Measurements from ENCODE around the gene KDM4B. TPM values are rescaled to one million over a fixed set of nuclear protein-coding genes. Genes with fewer than 3 reads are reported as not detected.

Gene KDM4B
- polyA plus RNA-seq, 3 donors: 20.1 to 31.7 (median 26.5) TPM

DNA sequence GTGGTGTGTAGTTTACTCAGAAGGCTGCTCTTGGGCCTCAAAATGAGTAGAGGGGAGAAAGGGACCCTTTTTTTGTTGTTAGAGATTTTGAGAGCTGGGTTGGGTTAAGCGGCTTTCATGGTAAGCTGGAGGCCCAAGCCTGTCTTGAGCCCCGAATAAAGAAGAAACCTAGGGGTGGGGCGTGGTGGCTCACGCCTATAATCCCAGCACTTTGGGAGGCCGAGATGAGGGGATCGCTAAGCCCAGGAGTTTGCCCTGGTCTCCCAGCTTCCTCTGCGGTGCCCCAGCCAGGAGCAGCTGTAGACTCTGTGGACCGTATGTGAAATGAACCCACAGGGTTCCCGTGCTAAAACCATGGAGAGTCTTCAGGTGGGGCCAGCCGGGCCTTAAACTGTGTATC is 56.1 kb downstream of the KDM4B start:
- DNase-seq (ENCODE audit: extremely low read depth in 1 of 11, low read depth in 9 of 11, low spot score in 4 of 11): no peak

DNA sequence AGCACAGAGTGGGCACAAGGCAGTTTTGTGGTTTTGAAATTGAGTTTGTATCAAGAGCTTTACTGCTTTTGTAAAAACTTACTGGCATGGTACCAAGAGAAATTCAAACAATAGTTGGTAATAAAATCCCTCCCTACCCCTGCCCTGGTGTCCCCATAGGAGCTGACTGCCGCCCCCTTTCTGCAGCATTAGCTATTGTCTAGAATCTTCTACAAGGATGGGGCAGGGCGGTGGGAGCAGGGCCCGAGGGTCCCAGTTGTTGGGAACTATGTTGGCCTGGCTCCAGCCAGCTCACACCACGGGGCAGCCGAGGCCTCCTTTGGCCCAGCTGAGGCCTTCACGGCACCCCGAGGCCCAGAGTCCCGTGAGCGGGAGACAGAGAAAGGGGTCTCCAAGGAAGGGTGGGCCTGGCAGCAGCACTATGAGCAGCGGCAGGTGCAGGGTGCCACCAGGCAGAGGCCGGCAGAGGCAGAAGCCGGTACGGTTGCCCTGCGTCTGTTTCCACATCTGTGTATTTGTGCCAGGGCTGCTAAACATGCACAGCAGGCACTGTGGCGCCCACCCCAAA is 57.9 kb downstream of the KDM4B start:
- DNase-seq (ENCODE audit: extremely low read depth in 1 of 11, low read depth in 9 of 11, low spot score in 4 of 11): no peak

DNA sequence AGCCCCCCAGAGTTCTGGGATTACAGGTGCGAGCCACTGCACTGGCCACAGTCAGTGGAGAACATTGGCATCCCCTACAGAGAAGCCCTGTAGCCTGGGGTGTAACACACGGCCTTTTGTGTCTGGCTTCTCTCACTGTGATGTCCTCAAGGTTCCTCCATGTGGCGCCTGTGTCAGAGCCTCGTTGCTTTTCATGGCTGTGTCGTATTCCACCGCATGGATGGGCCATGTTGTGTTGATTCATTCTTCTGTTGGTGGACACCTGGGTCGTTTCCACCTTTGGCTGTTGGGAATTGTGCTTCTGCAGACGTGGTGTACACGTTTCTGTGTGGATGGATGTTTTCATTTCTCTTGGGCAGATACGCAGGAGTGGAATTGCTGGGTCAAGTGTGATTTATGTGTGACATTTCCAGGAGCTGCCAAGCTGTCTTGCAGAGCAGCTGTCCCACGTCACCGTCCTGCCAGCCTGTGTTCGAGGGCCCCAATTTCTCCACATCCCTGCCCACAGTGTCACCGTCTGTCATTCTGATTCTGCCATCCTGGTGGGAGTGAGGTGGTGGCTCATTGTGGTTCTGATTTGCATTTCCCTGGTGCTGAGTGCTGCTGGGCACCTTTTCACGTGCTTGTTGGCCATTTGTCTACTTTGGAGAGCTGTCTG is 59.4 kb downstream of the KDM4B start:
- no peak for DNase-seq (ENCODE audit: extremely low read depth in 1 of 11, low read depth in 9 of 11, low spot score in 4 of 11)

DNA sequence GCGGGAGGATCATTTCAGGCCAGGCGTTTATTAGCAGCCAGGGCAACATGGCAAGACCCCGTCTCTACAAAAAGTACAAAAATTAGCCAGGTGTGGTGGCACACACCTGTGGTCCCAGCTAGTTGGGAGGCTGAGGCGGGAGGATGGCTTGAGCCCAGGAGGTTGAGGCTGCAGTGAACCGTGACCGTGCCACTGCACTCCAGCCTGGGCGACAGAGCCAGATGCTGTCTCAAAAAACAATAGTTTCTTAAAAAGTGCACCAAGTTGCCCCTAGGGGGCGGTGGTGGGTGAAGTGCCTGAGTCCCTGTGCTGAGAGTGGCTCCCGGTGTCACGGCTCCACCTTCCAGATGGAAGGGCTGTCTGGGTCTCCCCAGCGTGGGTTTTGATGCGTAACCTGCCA is 60.7 kb downstream of the KDM4B start:
- peak in 1 of 11 donors; percentile 31 for DNase-seq (ENCODE audit: extremely low read depth in 1 of 11, low read depth in 9 of 11, low spot score in 4 of 11)

DNA sequence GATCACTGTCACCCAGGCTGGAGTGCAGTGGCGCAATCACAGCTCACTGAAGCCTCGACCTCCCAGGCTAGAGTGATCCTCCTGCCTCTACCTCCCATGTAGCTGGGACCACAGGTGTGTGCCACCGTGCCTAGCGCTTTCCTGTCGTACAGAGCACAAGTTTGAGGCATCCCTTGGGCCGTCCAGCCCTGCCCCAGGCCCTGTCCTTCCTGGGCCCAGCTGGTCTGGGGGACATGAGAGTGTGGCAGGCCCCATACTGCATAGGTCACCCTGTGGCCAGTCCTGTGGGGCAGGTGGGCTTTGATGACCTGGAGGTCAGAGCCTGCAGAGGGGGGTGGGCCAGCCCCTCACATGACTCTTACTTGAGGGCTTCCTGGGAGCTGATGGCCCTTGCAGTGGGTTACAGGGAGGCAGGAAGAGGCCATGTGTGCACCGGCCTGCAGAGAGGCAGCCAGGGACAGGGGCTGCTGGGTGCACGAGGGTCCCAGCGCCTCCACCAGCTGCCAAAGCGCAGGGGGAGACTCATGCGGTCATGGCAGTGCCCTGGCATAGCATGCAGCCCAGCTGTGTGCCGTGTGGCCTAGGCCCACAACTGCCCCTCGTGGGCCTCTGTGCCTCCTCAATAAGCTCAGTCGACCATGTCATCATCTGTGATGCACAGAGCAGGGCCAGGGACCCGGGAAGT is 61.4 kb downstream of the KDM4B start:
- no peak for DNase-seq (ENCODE audit: extremely low read depth in 1 of 11, low read depth in 9 of 11, low spot score in 4 of 11)

DNA sequence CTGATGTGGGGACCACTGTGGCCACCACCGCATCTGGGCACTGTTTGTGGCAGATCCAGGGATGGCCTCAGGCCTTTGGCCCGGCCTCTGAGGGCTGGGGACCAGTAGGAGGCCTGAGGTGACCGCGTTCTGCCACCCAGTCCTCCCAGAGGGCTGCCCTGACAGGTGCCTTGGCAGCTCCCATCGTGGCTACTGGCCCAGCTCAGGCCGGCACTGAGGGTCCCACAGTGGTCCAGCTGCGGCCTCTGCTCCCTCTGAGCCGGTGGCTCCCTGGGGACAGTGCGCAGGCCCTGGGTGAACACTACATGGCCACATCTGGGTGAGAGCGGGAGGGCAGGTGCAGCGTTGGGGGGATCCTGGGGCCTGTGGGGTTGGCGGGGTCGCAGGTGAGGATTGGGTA is 61.9 kb downstream of the KDM4B start:
- DNase-seq (ENCODE audit: extremely low read depth in 1 of 11, low read depth in 9 of 11, low spot score in 4 of 11): no peak

DNA sequence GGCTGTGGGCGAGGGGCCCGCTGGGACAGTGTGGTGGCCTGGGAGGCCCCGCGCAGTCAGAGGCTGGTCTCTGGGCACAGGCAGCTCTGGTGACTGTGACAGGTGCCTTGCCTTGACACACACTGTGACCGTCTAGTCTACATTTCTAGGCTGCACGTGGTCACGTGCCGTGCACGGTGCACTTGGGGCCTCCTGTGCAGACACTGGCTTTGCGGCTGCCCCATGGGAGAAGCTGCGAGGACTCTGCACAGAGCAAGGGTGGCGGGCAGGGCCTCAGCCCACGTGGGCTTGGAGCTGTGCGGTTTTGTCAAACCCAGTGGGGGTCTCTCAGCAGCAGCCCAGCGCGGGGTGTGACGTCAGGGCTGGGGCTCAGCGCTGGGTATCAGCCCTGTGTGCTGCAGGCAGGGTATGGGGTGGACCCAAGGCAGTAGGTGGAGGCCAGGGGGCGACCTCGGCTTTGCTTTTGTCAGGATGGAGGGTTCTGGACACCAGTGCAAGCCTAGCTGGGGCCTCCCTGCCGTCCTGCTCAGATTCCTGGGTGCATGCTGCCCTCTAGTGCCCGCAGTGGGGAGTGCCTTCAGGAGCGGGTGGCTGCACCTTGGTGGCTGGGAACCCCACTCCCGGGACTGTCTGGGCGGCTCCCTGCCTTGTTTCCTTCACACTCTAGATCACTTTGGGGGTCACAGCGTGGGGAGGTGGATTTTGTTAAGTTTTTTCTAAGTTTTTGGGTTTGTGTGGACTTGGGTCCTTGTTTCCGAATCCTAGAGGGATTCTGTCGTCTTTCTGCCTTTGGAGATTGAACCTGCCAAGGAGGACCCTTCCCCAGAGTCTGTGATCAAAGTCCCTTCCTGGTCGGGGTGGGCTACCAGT is 62.6 kb downstream of the KDM4B start:
- peak in 10 of 11 donors; percentile 47 to 77 (median 68) for DNase-seq (ENCODE audit: extremely low read depth in 1 of 11, low read depth in 9 of 11, low spot score in 4 of 11)

DNA sequence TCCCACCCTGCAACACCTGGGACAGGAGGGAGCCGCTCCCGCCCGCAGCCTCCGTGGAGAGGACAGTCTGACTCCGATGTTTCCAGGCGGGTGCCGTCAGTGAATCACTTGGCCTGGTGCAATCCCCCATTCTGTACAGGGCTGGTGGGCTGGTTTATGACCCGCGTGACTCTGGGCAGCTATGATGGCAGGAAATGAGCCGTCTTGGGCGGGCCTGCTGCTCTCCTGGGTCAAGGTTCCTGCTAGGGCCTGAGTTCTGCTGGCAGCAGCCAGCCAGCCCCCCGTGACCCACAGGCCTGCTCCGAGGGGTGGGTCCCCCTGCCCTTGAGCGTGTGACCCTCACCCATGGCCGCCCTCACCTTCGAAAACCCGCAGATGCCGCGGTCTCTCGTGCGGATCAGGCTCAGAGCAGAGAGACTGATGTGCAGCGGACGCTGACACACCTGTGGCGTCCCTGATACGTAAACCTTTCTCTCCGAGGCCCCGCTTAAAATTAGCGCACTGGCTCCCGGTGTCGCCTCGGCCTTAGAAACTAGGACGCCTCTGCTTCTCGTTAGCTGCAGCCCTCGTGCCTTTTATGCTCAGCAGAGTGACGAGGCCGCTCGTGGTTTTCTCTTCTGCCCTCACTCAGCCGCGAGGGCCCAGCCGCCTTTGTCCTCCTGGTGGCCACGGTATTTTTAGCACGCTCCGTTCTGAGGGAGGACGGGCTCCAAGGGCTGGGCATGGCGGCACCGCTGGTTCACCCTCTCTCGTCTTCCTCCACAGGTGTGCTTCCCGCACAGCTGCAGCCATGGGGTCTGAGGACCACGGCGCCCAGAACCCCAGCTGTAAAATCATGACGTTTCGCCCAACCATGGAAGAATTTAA is 63.4 kb downstream of the KDM4B start:
- DNase-seq (ENCODE audit: extremely low read depth in 1 of 11, low read depth in 9 of 11, low spot score in 4 of 11): no peak

DNA sequence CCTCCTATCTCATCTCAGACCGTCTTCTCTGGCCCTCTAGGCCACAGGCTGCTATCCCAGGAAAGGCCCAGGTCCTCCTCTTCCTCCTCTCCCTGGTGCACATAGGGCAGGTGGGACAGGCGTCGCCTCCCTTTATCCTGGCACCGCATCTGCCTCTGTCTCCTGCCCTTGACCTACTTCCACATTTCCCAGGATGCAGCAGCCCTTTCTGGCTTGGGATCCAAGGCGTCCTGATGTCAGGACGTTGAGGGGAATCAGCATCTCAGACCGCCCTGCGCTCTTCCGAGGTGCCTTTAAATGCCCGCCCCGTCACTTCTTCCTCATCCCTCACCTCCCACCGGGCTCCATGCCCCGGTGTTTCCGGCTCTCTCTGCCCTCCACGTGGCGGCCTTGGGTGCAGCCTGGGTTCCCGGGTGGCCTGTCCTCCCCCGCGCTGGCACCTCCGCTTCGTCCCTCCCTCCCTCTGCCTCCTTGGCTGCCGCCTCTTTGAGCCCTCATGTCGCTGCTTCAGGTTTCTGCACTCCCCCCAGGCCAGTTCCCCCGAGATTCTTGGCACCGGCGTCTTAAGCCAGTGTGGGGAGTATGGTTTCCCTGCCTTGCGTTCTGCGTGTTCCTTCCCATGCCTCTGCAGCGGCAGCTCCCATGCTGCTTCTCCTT is 66.3 kb downstream of the KDM4B start:
- no peak for DNase-seq (ENCODE audit: extremely low read depth in 1 of 11, low read depth in 9 of 11, low spot score in 4 of 11)

DNA sequence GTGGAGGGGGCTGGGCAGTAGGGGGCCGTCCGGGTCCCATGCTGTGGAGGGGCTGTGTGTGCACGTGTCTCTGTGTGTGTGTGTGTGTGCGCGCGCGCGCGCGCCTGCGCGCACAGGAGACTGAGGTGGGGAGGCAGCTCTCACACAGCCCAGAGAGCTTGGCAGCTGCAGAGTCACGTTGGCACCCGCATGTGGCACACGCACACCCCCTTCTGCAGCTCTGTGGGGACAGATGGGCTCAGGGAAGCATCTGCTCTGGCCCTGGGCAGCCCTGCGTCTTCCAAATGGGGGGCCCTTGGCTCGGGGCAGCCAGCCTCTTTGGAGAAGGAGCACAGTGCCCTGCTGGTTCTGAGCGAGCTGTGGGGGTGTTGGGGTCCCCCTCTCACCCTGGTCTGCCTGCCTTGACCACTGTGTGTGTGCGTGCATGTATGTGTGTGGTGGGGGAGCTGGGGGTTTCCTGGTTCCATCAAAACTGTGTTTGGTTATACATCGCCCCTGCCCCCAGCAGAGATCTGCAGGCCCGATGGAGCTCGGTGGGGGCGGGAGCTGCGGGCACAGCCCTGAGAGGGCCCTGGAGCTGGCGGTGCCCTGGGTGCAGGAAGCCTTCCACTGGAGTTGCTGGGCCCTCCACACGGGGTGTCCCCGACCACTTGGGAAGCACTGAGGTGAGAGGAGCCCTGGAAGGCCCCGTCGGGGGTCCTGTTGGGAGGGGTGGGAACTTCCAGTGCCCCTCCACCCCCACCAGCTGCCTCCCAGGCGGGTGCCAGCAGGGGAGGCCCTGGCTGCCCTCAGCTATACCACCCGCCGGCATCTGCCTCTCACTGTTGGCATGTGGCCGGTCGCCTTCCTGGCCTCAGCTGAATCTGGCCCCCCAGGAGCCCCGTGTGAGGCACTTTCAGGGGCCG is 67.1 kb downstream of the KDM4B start:
- no peak for DNase-seq (ENCODE audit: extremely low read depth in 1 of 11, low read depth in 9 of 11, low spot score in 4 of 11)

DNA sequence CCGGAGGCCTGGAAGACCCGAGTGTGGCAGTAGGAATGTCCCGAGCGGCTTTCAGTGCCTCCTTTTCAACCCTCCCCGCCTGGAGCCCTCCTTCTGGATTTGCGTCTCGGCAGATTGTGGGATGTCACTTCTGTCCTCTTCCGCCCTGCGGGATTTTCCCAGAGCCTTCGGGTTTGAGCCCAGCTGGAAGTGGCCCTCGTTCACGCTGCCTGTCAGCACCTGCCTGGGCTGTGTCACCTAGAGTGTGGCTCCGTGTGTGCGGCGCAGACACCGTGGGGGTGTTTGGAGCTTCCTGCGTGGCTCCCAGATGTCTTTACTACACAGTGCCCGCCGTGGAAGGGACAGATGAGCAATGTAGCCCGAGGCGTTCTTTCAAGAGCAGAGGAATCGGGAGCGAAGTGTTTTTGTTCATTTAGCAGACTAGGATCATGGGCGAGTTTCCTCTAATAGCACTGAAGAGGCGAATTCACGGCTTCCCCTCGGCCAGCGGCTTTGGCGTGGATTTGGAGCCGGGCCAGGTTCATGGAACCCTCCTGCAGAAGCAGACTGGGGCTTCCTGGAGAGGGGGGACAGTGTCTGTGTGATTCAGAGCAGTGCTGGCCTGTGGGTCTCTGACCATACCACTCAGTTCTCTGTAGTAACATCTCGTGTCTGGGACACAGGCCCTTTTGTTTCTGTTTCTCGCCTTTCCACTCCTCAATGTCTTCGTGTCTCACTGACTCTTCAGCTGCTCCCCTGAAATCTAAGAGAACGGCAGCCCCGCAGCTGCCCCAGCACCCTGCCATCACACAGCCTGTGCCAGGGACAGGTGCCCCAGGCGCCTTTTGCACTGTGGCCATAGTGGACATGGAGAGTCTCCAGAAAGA is 68.0 kb downstream of the KDM4B start:
- no peak for DNase-seq (ENCODE audit: extremely low read depth in 1 of 11, low read depth in 9 of 11, low spot score in 4 of 11)

DNA sequence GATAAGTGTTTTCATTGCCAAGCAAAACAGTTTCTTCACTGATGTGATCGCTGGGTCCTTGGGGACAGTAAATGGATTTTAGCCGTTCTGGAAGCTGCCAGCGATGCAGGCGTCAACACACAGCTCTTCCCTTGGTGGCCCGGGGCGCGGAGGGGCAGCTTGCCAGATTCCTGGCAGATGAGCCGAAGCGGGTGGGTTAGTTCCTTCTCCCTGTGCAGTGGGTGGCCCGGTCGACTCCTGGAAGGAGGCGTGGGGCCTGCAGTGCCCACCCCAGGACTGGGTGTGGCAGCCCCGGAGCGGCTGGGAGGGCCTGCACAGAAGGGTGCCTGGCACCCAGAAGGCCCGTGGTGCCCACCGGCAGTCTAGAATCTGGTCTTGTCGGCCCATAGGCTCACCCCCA is 69.0 kb downstream of the KDM4B start:
- DNase-seq (ENCODE audit: extremely low read depth in 1 of 11, low read depth in 9 of 11, low spot score in 4 of 11): no peak

DNA sequence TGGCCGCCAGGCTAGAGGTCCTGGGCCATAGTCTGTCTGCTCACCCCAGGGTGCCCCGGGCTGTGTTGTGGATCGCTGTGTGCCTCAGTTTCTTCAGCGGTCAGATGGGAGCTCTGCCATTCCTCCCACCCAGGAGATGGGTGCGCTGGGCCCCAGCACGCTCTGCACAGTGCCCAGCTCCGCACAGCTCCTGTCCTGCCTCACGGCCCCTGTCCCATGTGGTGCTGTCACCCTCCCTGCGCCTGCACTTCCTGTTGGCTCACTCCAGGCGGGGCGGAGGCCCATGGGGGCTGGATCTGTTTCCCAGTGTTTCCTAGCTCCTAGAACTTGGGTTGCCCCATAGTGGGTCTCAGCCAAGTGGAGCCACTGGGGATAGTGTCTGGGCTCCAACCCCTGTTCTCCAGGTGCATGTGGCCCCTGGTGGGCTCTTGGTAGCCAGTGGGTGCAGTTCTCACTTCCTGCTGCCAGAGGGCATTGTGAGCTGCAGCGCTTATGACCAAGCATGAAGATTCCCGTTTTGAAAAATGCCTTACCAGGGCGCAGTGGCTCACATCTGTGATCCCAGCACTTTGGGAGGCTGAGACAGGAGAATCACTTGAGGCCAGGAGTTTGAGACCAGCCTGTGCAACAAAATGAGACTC is 69.8 kb downstream of the KDM4B start:
- DNase-seq (ENCODE audit: extremely low read depth in 1 of 11, low read depth in 9 of 11, low spot score in 4 of 11): no peak

DNA sequence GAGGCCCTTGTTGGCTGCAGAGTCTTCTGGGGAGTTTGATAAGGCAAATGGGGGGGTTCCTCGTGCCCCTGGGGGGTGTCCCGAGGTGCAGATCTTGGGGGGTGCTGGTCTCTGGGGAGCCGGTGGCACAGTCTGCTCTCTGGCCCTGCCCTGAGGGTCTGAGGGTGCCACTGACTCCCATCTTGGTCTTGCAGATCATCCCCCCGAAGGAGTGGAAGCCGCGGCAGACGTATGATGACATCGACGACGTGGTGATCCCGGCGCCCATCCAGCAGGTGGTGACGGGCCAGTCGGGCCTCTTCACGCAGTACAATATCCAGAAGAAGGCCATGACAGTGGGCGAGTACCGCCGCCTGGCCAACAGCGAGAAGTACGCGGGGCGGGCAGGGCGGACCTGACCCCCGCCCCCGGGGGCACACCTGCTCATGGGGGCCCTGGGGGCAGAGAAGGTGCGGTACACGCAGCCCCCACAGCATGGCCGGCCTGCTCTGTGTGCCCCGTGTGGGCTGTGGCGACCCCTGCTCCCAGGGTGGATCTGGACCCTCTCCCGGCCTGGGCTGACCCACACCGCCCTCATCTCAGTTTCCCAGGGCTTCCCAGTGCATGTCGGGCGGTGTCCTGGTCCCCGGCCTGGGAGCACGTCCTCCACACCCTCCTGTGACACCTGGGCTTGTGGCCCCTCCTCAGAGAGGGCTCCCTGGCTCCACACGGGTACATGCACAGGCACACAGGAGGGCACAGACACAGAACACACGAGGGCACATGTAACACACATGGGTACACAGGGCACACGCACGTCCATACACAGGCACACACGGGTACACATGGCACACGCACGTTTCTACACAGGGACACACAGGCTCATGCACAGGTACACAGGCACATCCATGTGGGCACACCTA is 71.0 kb downstream of the KDM4B start:
- DNase-seq (ENCODE audit: extremely low read depth in 1 of 11, low read depth in 9 of 11, low spot score in 4 of 11): no peak

DNA sequence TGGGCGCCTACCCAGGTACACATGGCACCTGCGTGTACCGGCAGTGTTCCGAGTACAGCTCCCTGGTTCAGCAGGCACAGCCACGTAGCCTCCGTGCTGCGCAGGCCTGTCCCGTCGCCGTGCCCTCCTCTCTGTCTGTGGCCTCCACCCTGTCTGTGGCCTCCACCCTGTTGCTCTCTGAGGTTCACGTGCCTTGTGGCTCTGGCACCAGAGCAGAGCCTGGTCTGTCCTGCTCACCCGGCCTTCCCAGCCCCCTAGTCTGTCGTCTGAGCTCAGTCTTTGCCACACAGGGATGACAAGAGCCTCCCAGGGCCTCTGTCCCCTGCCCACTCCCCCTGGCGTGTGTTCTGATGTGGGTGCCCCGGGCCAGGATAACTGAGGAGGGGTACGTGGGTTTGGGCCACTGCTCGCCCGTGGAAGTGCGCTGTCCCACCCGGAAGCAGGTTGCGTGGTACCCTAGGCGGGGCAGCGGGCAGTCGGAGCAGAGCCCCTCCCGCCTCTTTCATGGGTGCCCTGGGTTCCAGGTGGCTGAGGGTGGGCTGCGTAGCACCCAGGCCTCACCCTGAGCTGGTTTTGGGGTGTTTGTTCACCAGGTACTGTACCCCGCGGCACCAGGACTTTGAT is 71.7 kb downstream of the KDM4B start:
- no peak for DNase-seq (ENCODE audit: extremely low read depth in 1 of 11, low read depth in 9 of 11, low spot score in 4 of 11)

Measured in renal cortex interstitium (tissue), 11 donors.